Large intestine (tissue), 3 donors: Measurements from ENCODE around the gene MARCHF7. TPM values are rescaled to one million over a fixed set of nuclear protein-coding genes. Genes with fewer than 3 reads are reported as not detected.

Experiments
- DNase-seq, 2 donors: peaks; one replicate each; pipeline versions ENCODE4 v3.0.0 to v3.0.0-alpha.2; 2013
- H3K27ac ChIP-seq: one replicate; pipeline ENCODE4 v1.5.1; 2013; ENCODE audit warnings: low read length
- H3K27me3 ChIP-seq: 2 replicates; pipeline ENCODE4 v1.6.1; 2013; ENCODE audit warnings: low read length; ENCODE audit not compliant: control insufficient read depth, insufficient read depth
- H3K36me3 ChIP-seq: 2 replicates; pipeline ENCODE4 v1.6.1; 2013; ENCODE audit warnings: low read length; ENCODE audit not compliant: control insufficient read depth, insufficient read depth
- H3K4me1 ChIP-seq: one replicate; pipeline ENCODE4 v1.6.1; 2013; ENCODE audit warnings: low read length; ENCODE audit not compliant: control insufficient read depth, insufficient read depth
- H3K4me3 ChIP-seq: one replicate; pipeline ENCODE4 v1.5.1; 2013; ENCODE audit warnings: low read length
- H3K9me3 ChIP-seq: one replicate; pipeline ENCODE4 v1.6.1; 2013; ENCODE audit warnings: mild to moderate bottlenecking, low read depth, low read length, moderate library complexity; ENCODE audit not compliant: control insufficient read depth
- WGBS: methylation state at CpG from one replicate; pipeline ENCODE4 v1.1.5; 2013; ENCODE audit warnings: low lambda C conversion rate; ENCODE audit not compliant: insufficient coverage; 5-methylcytosine and 5-hydroxymethylcytosine counted together
- polyA plus RNA-seq: library from polyadenylated mRNA; unstranded; fragments of 120-200 nt; gene quantifications from one replicate; pipeline ENCODE4 v1.2.1, GENCODE V29; 2013

Gene MARCHF7
- polyA plus RNA-seq, 1 donor = 79.0 TPM

GRCh38 chr2:159758239-159758638 lies 45.9 kb downstream of the MARCHF7 start:
- Histone ChIP-seq H3K4me3 (no peak overlapping the region), H3K36me3 (peaks cover 56% of the 10 kb centered on the region), H3K27me3 (no peaks in the 10 kb centered on the region), H3K4me1 (no peaks in the 10 kb centered on the region), H3K9me3 (no peaks in the 10 kb centered on the region), H3K27ac (no peak overlapping the region)
- 100% methylated on average over 1 of the region's 1 CpG for WGBS
- DNase-seq = no peak

- Histone ChIP-seq H3K9me3 (no peaks in the 10 kb centered on the region), H3K36me3 (peaks cover 55% of the 10 kb centered on the region), H3K4me1 (no peaks in the 10 kb centered on the region), H3K4me3 (no peak overlapping the region), H3K27me3 (no peaks in the 10 kb centered on the region), H3K27ac (no peak overlapping the region)
- no CpG with 5 or more reads among the region's 1 CpG for WGBS
- DNase-seq = no peak
These were observed 46.4 kb downstream of the MARCHF7 start for GRCh38 chr2:159758686-159759085.

GRCh38 chr2:159759577-159759976 lies 47.3 kb downstream of the MARCHF7 start:
- 40% methylated on average over 1 of the region's 3 CpGs for WGBS

DNA sequence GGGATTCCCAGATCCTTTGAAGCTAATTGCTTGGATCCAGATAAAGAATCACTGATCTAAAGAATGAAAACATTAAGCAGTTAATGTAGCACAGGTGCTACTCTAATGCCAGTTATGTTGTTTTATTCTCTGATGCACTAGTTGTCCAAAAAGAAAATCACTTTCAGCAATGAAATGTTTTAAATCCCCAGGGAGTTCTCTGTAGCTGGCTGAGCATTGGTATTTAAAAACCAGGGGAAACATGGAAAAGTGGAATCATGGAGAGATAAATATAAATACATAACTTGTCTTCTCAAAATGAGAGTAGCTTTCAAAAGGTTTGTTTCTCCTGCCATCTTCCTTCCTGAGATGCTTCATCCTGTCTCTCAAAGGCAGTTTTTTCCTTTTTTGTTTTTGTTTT lies 48.0 kb downstream of the MARCHF7 start:
- peaks cover 52% of the 10 kb centered on the region for H3K36me3 ChIP-seq
- H3K4me1 ChIP-seq = no peaks in the 10 kb centered on the region
- no peak for DNase-seq
- no peak overlapping the region for H3K4me3 ChIP-seq
- no peaks in the 10 kb centered on the region for H3K9me3 ChIP-seq
- no peak overlapping the region for H3K27ac ChIP-seq
- H3K27me3 ChIP-seq = no peaks in the 10 kb centered on the region

More at GRCh38 chr2:159759577-159759976, 47.3 kb downstream of the MARCHF7 start:
- Histone ChIP-seq H3K9me3 (no peaks in the 10 kb centered on the region), H3K4me3 (no peak overlapping the region), H3K4me1 (no peaks in the 10 kb centered on the region), H3K27me3 (no peaks in the 10 kb centered on the region), H3K27ac (no peak overlapping the region), H3K36me3 (peaks cover 51% of the 10 kb centered on the region)
- DNase-seq = no peak

- no peaks in the 10 kb centered on the region for H3K4me1 ChIP-seq
- H3K9me3 ChIP-seq = no peaks in the 10 kb centered on the region
- peaks cover 47% of the 10 kb centered on the region for H3K36me3 ChIP-seq
- WGBS = 60% methylated on average over 1 of the region's 1 CpG
- no peak overlapping the region for H3K27ac ChIP-seq
- H3K27me3 ChIP-seq = no peaks in the 10 kb centered on the region
- no peak overlapping the region for H3K4me3 ChIP-seq
- no peak for DNase-seq
These were observed 49.8 kb downstream of the MARCHF7 start for GRCh38 chr2:159762075-159762474.

Other genes with a start within 250 kb of the MARCHF7 start
- gene BAZ2B, start 96.0 kb upstream of the MARCHF7 start, polyA plus RNA-seq = 52.9 TPM
- gene CD302, start 85.7 kb downstream of the MARCHF7 start, polyA plus RNA-seq = 42.7 TPM
- gene LY75, start 192.2 kb downstream of the MARCHF7 start, polyA plus RNA-seq = 54.7 TPM